ENCODE data around the gene ARSD.

- TF ChIP-seq KLF9 (CRISPR knock-in tag; IDR thresholded peaks at IDR 0.05; ENCODE audit: low read depth) (no peak), MTA1 (CRISPR knock-in tag; IDR thresholded peaks at IDR 0.05; ENCODE audit: borderline replicate concordance) (no peak), HNRNPH1 (optimal IDR thresholded peaks at IDR 0.05; ENCODE audit: low read depth, low read length) (no peak), MAZ (IDR thresholded peaks at IDR 0.05; ENCODE audit: borderline replicate concordance, low read depth, low read length) (no peak), MAZ (CRISPR knock-in tag; IDR thresholded peaks at IDR 0.05; ENCODE audit: low read depth) (no peak), POLR2G (IDR thresholded peaks at IDR 0.05; ENCODE audit: low read depth, low read length) (no peak), NFE2 (CRISPR knock-in tag; IDR thresholded peaks at IDR 0.05) (no peak), RAD21 (CRISPR knock-in tag; IDR thresholded peaks at IDR 0.05) (no peak), FOXM1 (CRISPR knock-in tag; IDR thresholded peaks at IDR 0.05) (no peak), CTCF (CRISPR knock-in tag; IDR thresholded peaks at IDR 0.05) (no peak), ZNF784 (CRISPR knock-in tag; IDR thresholded peaks at IDR 0.05; ENCODE audit: borderline replicate concordance) (no peak), ETV6 (CRISPR knock-in tag; conservative IDR thresholded peaks at IDR 0.05) (no peak), FOSL2 (CRISPR knock-in tag; IDR thresholded peaks at IDR 0.05) (no peak), TARDBP (CRISPR knock-in tag; IDR thresholded peaks at IDR 0.05) (no peak), BRD4 (CRISPR knock-in tag; IDR thresholded peaks at IDR 0.05) (no peak)
These were observed 74.2 kb downstream of the ARSD start for GRCh38 chrX:2854918-2855317.
